Measurements from ENCODE around the gene ZNF469.

The ZNF469 gene

DNA sequence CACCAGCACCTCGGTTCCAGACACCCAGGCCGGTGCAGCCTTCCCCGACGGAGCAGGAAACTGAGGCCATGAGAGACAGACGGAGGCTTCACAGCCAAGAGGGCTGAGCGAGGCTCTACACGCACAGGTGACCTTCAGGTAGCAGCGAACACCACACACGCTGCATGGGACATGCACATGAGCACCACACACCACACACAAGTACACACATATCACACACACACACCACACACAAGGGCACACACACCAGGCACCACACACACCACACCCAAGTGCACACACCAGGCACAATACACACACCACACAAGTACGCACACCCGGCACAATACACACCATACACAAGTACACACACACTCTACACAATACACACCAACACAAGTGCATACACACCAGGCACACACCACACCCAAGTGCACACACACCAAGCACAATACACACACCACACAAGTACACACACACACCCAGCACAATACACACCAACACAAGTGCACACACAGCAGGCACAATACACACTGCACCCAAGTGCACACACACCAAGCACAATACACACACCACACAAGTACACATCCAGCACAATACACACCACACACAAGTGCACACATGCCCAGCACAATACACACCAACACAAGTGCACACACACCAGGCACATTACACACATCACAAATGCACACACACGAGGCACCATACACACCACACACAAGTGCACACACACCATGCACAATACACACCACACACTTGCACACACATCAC, 33.4 kb upstream of the ZNF469 start:
- Histone ChIP-seq H3K27ac (ENCODE audit: insufficient read depth in 1 of 2, low read depth in 1 of 2, low read length in 2 of 2, poor library complexity in 1 of 2, severe bottlenecking in 2 of 2) (no peak overlapping the region), H3K4me1 (ENCODE audit: control extremely low read depth in 1 of 4, control insufficient read depth in 4 of 4, insufficient read depth in 4 of 4, low read length in 3 of 4) (peaks cover 0 to 13% (median 10%) of the 10 kb centered on the region in 4 experiments), H3K27me3 (replicated peaks in 2 of 5; ENCODE audit: control insufficient read depth in 4 of 5, insufficient read depth in 5 of 5, low read length in 4 of 5) (no peaks in the 10 kb centered on the region), H3K4me3 (ENCODE audit: control insufficient read depth in 1 of 7, extremely low read depth in 1 of 7, insufficient read depth in 4 of 7, low read depth in 2 of 7, low read length in 6 of 7) (no peak overlapping the region), H3K36me3 (ENCODE audit: control insufficient read depth in 4 of 4, insufficient read depth in 4 of 4, low read length in 3 of 4) (no peaks in the 10 kb centered on the region), H3K9me3 (ENCODE audit: control extremely low read depth in 1 of 5, control insufficient read depth in 4 of 5, insufficient read depth in 2 of 5, low read depth in 1 of 5, low read length in 4 of 5) (no peaks in the 10 kb centered on the region)
- ChIA-PET CTCF (no interaction called here), POLR2A (no interaction called here)
- 87% methylated on average over 9 of the region's 12 CpGs for WGBS (ENCODE audit: insufficient coverage)
- DNase-seq = no peak

- ChIA-PET POLR2A (no interaction called here), CTCF (no interaction called here)
- WGBS (ENCODE audit: insufficient coverage) = 95% methylated on average over 24 of the region's 32 CpGs
These were observed 32.6 kb upstream of the ZNF469 start for GRCh38 chr16:88349903-88350900.

GRCh38 chr16:88350922-88351321, 31.8 kb upstream of the ZNF469 start:
- peaks cover 0 to 13% (median 10%) of the 10 kb centered on the region in 4 experiments for H3K4me1 ChIP-seq (ENCODE audit: control extremely low read depth in 1 of 4, control insufficient read depth in 4 of 4, insufficient read depth in 4 of 4, low read length in 3 of 4)
- ChIA-PET POLR2A (no interaction called here), CTCF (no interaction called here)
- WGBS (ENCODE audit: insufficient coverage) = 95% methylated on average over 13 of the region's 15 CpGs
- H3K36me3 ChIP-seq (ENCODE audit: control insufficient read depth in 4 of 4, insufficient read depth in 4 of 4, low read length in 3 of 4) = no peaks in the 10 kb centered on the region
- H3K9me3 ChIP-seq (ENCODE audit: control extremely low read depth in 1 of 5, control insufficient read depth in 4 of 5, insufficient read depth in 2 of 5, low read depth in 1 of 5, low read length in 4 of 5) = no peaks in the 10 kb centered on the region
- H3K27ac ChIP-seq (ENCODE audit: insufficient read depth in 1 of 2, low read depth in 1 of 2, low read length in 2 of 2, poor library complexity in 1 of 2, severe bottlenecking in 2 of 2) = no peak overlapping the region
- no peak for DNase-seq
- H3K27me3 ChIP-seq (replicated peaks in 2 of 5; ENCODE audit: control insufficient read depth in 4 of 5, insufficient read depth in 5 of 5, low read length in 4 of 5) = no peaks in the 10 kb centered on the region
- H3K4me3 ChIP-seq (ENCODE audit: control insufficient read depth in 1 of 7, extremely low read depth in 1 of 7, insufficient read depth in 4 of 7, low read depth in 2 of 7, low read length in 6 of 7) = no peak overlapping the region

More at GRCh38 chr16:88349903-88350900, 32.6 kb upstream of the ZNF469 start:
- H3K4me3 ChIP-seq (ENCODE audit: control insufficient read depth in 1 of 7, extremely low read depth in 1 of 7, insufficient read depth in 4 of 7, low read depth in 2 of 7, low read length in 6 of 7) = no peak overlapping the region
- no peaks in the 10 kb centered on the region for H3K36me3 ChIP-seq (ENCODE audit: control insufficient read depth in 4 of 4, insufficient read depth in 4 of 4, low read length in 3 of 4)
- H3K27ac ChIP-seq (ENCODE audit: insufficient read depth in 1 of 2, low read depth in 1 of 2, low read length in 2 of 2, poor library complexity in 1 of 2, severe bottlenecking in 2 of 2) = no peak overlapping the region
- no peaks in the 10 kb centered on the region for H3K9me3 ChIP-seq (ENCODE audit: control extremely low read depth in 1 of 5, control insufficient read depth in 4 of 5, insufficient read depth in 2 of 5, low read depth in 1 of 5, low read length in 4 of 5)
- no peaks in the 10 kb centered on the region for H3K27me3 ChIP-seq (replicated peaks in 2 of 5; ENCODE audit: control insufficient read depth in 4 of 5, insufficient read depth in 5 of 5, low read length in 4 of 5)
- H3K4me1 ChIP-seq (ENCODE audit: control extremely low read depth in 1 of 4, control insufficient read depth in 4 of 4, insufficient read depth in 4 of 4, low read length in 3 of 4) = peaks cover 0 to 13% (median 10%) of the 10 kb centered on the region in 4 experiments
- DNase-seq = no peak

DNA sequence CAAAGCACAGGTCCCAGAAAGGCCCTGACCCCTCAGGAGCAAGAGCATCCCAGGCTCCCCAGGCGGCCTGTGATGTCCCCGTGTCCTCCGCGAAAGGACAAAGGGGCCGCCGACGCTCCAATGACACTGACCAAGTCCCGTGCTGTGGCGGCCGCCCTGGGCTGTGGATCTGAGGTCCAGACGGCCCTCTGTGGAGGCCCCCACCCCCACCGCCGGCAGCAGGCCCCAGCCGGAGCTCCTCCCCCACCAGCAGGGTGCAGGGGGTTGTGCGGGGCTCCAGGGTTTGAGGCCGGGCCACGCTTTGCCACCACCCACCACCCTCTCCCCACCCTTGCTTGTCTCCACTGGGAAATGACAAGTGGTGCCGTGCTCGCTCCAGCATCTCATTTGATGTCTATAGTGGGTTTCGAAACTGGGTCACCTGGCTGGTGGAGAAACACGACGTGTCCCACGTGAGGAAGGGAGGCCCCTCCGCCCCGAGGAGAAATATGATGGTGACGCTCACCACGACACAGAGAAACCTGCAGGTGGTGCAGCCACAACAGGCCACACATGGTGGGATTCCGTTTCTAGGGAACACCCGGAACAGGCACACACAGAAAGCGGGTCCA, 31.2 kb upstream of the ZNF469 start:
- Histone ChIP-seq H3K9me3 (ENCODE audit: control extremely low read depth in 1 of 5, control insufficient read depth in 4 of 5, insufficient read depth in 2 of 5, low read depth in 1 of 5, low read length in 4 of 5) (no peaks in the 10 kb centered on the region), H3K36me3 (ENCODE audit: control insufficient read depth in 4 of 4, insufficient read depth in 4 of 4, low read length in 3 of 4) (no peaks in the 10 kb centered on the region), H3K27me3 (replicated peaks in 2 of 5; ENCODE audit: control insufficient read depth in 4 of 5, insufficient read depth in 5 of 5, low read length in 4 of 5) (no peaks in the 10 kb centered on the region), H3K4me1 (ENCODE audit: control extremely low read depth in 1 of 4, control insufficient read depth in 4 of 4, insufficient read depth in 4 of 4, low read length in 3 of 4) (peaks cover 0 to 13% (median 10%) of the 10 kb centered on the region in 4 experiments), H3K27ac (ENCODE audit: insufficient read depth in 1 of 2, low read depth in 1 of 2, low read length in 2 of 2, poor library complexity in 1 of 2, severe bottlenecking in 2 of 2) (no peak overlapping the region), H3K4me3 (ENCODE audit: control insufficient read depth in 1 of 7, extremely low read depth in 1 of 7, insufficient read depth in 4 of 7, low read depth in 2 of 7, low read length in 6 of 7) (no peak overlapping the region)
- DNase-seq = no peak
- ChIA-PET POLR2A (no interaction called here), CTCF (no interaction called here)
- WGBS (ENCODE audit: insufficient coverage) = 97% methylated on average over 16 of the region's 30 CpGs

DNA sequence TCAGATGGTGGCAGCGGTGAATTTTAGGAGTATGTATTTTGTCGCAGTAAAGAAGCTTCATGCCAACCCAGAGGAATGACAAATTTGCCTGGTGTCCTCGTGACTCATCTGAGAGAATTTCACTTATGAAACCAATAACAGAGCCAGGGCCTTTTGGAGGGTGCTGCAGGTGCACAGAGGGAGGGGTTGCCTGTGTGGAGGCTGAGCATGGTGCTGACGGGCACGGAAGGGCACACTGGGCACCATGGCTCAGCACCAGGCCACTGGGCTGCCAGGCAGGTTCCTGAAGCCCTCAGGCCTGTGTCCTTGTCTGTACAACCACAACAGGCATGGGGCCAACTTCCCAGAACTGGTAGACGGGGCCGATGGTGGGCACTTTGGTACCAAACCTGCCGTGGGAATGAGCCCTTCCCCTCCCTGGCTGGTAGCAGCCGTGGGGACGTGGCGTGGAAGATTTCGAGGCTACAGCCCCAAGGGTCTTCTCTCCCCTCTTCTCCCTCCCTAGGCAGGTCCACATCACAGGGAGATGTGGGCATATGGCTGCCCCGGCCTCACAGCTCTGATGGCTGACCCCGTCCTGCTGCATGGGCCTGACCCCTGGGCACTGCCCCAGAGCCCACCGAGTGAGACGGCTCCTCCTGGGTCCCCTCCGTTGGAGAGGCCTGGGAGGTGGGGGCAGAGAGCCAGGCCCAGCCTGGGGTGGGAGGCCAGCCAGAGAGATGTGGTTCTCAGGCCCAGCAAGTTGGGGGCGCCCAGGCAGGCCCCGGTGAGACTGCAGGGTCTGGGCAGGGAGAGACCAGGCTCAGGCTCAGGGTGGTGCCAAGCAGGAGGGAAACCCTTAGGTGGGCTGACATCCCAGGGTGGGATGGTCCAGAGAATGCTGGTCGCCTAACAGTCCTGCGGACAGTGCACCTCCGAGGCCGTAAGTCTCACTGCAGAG, 30.2 kb upstream of the ZNF469 start:
- H3K9me3 ChIP-seq (ENCODE audit: control extremely low read depth in 1 of 5, control insufficient read depth in 4 of 5, insufficient read depth in 2 of 5, low read depth in 1 of 5, low read length in 4 of 5) = no peaks in the 10 kb centered on the region
- DNase-seq = no peak
- peaks cover 0 to 13% (median 10%) of the 10 kb centered on the region in 4 experiments for H3K4me1 ChIP-seq (ENCODE audit: control extremely low read depth in 1 of 4, control insufficient read depth in 4 of 4, insufficient read depth in 4 of 4, low read length in 3 of 4)
- no peak overlapping the region for H3K27ac ChIP-seq (ENCODE audit: insufficient read depth in 1 of 2, low read depth in 1 of 2, low read length in 2 of 2, poor library complexity in 1 of 2, severe bottlenecking in 2 of 2)
- 99% methylated on average over 23 of the region's 23 CpGs for WGBS (ENCODE audit: insufficient coverage)
- H3K36me3 ChIP-seq (ENCODE audit: control insufficient read depth in 4 of 4, insufficient read depth in 4 of 4, low read length in 3 of 4) = no peaks in the 10 kb centered on the region
- H3K27me3 ChIP-seq (replicated peaks in 2 of 5; ENCODE audit: control insufficient read depth in 4 of 5, insufficient read depth in 5 of 5, low read length in 4 of 5) = no peaks in the 10 kb centered on the region
- ChIA-PET CTCF (no interaction called here), POLR2A (no interaction called here)
- no peak overlapping the region for H3K4me3 ChIP-seq (ENCODE audit: control insufficient read depth in 1 of 7, extremely low read depth in 1 of 7, insufficient read depth in 4 of 7, low read depth in 2 of 7, low read length in 6 of 7)

GRCh38 chr16:88353232-88353631, 29.5 kb upstream of the ZNF469 start:
- WGBS (ENCODE audit: insufficient coverage) = 93% methylated on average over 20 of the region's 22 CpGs
- Histone ChIP-seq H3K36me3 (ENCODE audit: control insufficient read depth in 4 of 4, insufficient read depth in 4 of 4, low read length in 3 of 4) (no peaks in the 10 kb centered on the region), H3K27me3 (replicated peaks in 2 of 5; ENCODE audit: control insufficient read depth in 4 of 5, insufficient read depth in 5 of 5, low read length in 4 of 5) (no peaks in the 10 kb centered on the region), H3K9me3 (ENCODE audit: control extremely low read depth in 1 of 5, control insufficient read depth in 4 of 5, insufficient read depth in 2 of 5, low read depth in 1 of 5, low read length in 4 of 5) (no peaks in the 10 kb centered on the region), H3K4me3 (ENCODE audit: control insufficient read depth in 1 of 7, extremely low read depth in 1 of 7, insufficient read depth in 4 of 7, low read depth in 2 of 7, low read length in 6 of 7) (no peak overlapping the region), H3K4me1 (ENCODE audit: control extremely low read depth in 1 of 4, control insufficient read depth in 4 of 4, insufficient read depth in 4 of 4, low read length in 3 of 4) (peaks cover 0 to 6% (median 3%) of the 10 kb centered on the region in 4 experiments), H3K27ac (ENCODE audit: insufficient read depth in 1 of 2, low read depth in 1 of 2, low read length in 2 of 2, poor library complexity in 1 of 2, severe bottlenecking in 2 of 2) (no peak overlapping the region)
- ChIA-PET POLR2A (no interaction called here), CTCF (no interaction called here)
- DNase-seq = no peak
